PC-3 (cell line): ENCODE measurements around the gene GLT6D1.

ENCODE experiments used
- EZH2 ChIP-seq: fragments of 300-600 bp; sonication (generic); IDR thresholded peaks from one replicate; pipeline ENCODE4 v1.6.1; 2017; ENCODE audit warnings: antibody characterized with exemption, mild to moderate bottlenecking, low read length; ENCODE audit not compliant: unreplicated experiment
- TF ChIP-seq, protein P1 (sequence below): fragments of 300-600 bp; sonication (generic); conservative IDR thresholded peaks from 2 replicates; pipeline ENCODE4 v1.5.1; 2017; ENCODE audit warnings: antibody characterized with exemption, low read depth, mild to moderate bottlenecking, low read length

DNA sequence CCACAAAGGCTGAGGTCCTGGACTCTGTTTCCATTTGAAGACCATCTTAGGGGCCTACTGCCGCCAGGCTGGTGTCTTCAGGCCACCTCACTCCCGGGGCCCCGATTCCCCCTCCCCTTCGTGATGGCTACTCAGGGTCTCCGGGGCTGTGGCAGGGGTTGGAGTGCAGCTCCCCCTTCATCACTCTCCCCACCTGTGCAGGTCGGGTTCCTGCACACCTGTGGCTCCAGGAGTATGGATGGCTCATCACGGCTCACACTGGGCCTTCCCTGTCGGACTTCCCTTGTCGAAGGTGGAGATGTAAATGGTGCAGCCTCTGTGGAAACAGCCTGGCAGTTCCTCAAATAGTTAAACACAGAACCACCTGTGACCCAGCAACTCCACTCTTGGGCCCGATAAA lies 35.6 kb upstream of the GLT6D1 start:
- TF ChIP-seq, protein P1, sequence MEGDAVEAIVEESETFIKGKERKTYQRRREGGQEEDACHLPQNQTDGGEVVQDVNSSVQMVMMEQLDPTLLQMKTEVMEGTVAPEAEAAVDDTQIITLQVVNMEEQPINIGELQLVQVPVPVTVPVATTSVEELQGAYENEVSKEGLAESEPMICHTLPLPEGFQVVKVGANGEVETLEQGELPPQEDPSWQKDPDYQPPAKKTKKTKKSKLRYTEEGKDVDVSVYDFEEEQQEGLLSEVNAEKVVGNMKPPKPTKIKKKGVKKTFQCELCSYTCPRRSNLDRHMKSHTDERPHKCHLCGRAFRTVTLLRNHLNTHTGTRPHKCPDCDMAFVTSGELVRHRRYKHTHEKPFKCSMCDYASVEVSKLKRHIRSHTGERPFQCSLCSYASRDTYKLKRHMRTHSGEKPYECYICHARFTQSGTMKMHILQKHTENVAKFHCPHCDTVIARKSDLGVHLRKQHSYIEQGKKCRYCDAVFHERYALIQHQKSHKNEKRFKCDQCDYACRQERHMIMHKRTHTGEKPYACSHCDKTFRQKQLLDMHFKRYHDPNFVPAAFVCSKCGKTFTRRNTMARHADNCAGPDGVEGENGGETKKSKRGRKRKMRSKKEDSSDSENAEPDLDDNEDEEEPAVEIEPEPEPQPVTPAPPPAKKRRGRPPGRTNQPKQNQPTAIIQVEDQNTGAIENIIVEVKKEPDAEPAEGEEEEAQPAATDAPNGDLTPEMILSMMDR = no peak
- TF ChIP-seq EZH2 = no peak
